ENCODE results near the gene TAF11L2. TPM values are rescaled to one million over a fixed set of nuclear protein-coding genes. Genes with fewer than 3 reads are reported as not detected.
"Not testable (repeated sequence)": the region's sequence is repeated elsewhere in the genome, so short reads cannot be mapped to it uniquely, and the experiment has no call there.

TAF11L2 gene
- polyA plus RNA-seq (2013, experiment 1 of 2): not detected
- not detected for polyA plus RNA-seq (2013, experiment 2 of 2)

DNA sequence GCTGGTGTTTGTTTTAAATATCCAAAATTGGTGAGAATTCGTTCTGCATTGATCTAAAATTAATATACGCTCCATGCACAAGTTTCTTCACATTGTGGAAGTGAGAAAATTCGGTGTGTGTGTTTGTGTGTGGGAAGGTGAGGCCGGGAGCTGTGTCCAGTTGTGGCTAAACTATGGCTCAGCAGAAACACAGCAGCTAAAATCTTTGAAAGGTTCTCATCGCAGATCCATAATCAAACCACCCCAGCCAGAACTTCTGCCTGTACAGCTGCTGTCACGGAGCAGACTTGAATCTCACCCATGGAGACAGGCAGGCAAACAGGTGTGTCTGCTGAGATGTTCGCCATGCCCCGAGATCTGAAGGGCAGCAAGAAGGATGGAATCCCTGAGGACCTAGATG is at the start of gene TAF11L2:
Gene TAF11L2 (plus strand): TSS at position 301 of the 400 bp plus-strand sequence.
- H3K4me1 ChIP-seq (ENCODE audit: control insufficient read depth, insufficient read depth, low read length, poor library complexity, severe bottlenecking); H3K27ac ChIP-seq (ENCODE audit: low read depth, low read length, severe bottlenecking); H3K9me3 ChIP-seq (ENCODE audit: control insufficient read depth, low read length); H3K4me3 ChIP-seq (ENCODE audit: extremely low read depth, insufficient read depth, low read length, poor library complexity, severe bottlenecking); H3K36me3 ChIP-seq (ENCODE audit: control insufficient read depth, insufficient read depth, low read length): not testable (repeated sequence)
- WGBS, 2 experiments (ENCODE audit: insufficient coverage in 2 of 2): 90 to 95% methylated on average over 4 to 5 of the region's 8 CpGs

DNA sequence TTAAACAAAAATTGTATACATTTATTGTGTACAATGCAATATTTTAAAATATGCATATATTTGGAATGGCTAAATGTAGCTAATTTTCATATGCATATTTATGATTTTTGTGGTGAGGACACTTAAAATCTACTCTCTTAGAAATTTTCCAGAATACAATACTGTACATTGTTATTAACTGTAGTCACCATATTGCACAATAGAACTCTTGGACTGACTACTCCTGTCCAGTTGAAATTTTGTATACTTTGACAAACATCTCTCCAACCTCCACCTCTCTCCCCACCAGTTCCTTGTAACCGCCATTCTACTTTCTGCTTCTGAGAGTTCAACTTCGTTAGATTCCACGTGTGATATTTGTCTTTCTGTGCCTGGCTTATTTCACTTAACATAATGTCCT is 49.2 kb upstream of the TAF11L2 start:
- H3K4me3 ChIP-seq (ENCODE audit: extremely low read depth, insufficient read depth, low read length, poor library complexity, severe bottlenecking): no peak overlapping the region
- no peak overlapping the region for H3K27ac ChIP-seq (ENCODE audit: low read depth, low read length, severe bottlenecking)
- 70 to 100% methylated on average over 1 to 2 of the region's 3 CpGs for WGBS, 2 experiments (ENCODE audit: insufficient coverage in 2 of 2)
- H3K36me3 ChIP-seq (ENCODE audit: control insufficient read depth, insufficient read depth, low read length): no peaks in the 10 kb centered on the region
- H3K9me3 ChIP-seq (ENCODE audit: control insufficient read depth, low read length): no peaks in the 10 kb centered on the region
- no peaks in the 10 kb centered on the region for H3K4me1 ChIP-seq (ENCODE audit: control insufficient read depth, insufficient read depth, low read length, poor library complexity, severe bottlenecking)

DNA sequence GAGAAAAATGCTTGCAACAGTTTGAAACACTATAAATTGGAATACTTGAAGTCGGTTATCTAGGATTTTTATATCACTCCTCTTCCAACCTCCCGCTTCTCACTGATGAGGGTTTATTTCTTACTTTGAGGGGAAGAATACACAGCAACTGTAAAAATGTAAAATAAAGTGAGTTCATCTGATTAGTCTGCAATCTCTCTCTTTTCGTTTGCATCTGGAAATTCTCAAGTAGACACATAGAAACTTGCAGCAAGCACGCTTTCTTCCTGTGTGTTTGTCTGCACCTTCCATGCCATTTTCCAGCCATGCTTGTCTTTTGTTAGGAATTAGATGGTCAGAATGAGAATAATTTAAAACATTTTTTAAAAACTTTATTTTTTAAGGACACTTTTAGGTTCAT is 45.1 kb upstream of the TAF11L2 start:
- Histone ChIP-seq H3K4me1 (ENCODE audit: control insufficient read depth, insufficient read depth, low read length, poor library complexity, severe bottlenecking) (no peaks in the 10 kb centered on the region), H3K9me3 (ENCODE audit: control insufficient read depth, low read length) (no peaks in the 10 kb centered on the region), H3K4me3 (ENCODE audit: extremely low read depth, insufficient read depth, low read length, poor library complexity, severe bottlenecking) (no peak overlapping the region), H3K27ac (ENCODE audit: low read depth, low read length, severe bottlenecking) (peak overlapping the region; percentile 75), H3K36me3 (ENCODE audit: control insufficient read depth, insufficient read depth, low read length) (no peaks in the 10 kb centered on the region)
- WGBS, 2 experiments (ENCODE audit: insufficient coverage in 2 of 2): no CpG with 5 or more reads among the region's 4 CpGs

DNA sequence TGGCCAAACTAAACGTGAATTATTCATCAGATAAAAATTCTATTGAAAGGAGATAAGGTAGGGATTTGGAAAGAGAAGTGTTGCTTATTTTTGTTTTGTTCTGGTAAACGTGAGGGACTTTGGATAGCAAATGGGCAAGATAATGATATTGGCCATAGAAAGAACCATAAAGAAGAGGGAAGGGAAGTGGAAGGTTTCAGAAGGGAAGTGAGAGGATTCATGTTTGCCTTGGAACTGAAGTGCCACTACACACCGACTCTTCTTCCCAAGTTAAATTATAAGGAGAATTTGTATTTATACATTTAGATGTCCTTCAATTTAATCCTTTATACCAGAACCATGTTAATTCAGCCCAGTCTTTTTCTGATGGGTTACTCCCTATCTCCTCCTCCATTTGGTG is 42.1 kb upstream of the TAF11L2 start:
- Histone ChIP-seq H3K9me3 (ENCODE audit: control insufficient read depth, low read length) (no peaks in the 10 kb centered on the region), H3K27ac (ENCODE audit: low read depth, low read length, severe bottlenecking) (no peak overlapping the region), H3K4me3 (ENCODE audit: extremely low read depth, insufficient read depth, low read length, poor library complexity, severe bottlenecking) (no peak overlapping the region), H3K4me1 (ENCODE audit: control insufficient read depth, insufficient read depth, low read length, poor library complexity, severe bottlenecking) (no peaks in the 10 kb centered on the region), H3K36me3 (ENCODE audit: control insufficient read depth, insufficient read depth, low read length) (no peaks in the 10 kb centered on the region)
- 93 to 100% methylated on average over 1 of the region's 3 CpGs for WGBS, 2 experiments (ENCODE audit: insufficient coverage in 2 of 2)

DNA sequence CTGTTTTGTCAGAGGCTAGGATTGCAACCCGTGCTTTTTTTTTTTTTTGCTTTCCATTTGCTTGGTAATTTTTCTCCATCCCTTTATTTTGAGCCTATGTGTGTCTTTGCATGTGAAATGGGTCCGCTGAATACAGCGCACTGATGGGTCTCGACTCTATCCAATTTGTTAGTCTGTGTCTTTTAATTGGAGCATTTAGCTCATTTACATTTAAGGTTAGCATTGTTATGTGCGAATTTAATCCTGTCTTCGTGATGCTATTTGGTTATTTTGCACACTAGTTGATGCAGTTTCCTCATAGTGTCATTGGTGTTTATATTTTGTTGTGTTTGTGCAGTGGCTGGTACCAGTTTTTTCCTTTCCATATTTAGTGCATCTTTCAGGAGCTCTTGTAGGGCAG is 36.2 kb upstream of the TAF11L2 start:
- Histone ChIP-seq H3K9me3 (ENCODE audit: control insufficient read depth, low read length) (no peaks in the 10 kb centered on the region), H3K27ac (ENCODE audit: low read depth, low read length, severe bottlenecking) (no peak overlapping the region), H3K36me3 (ENCODE audit: control insufficient read depth, insufficient read depth, low read length) (no peaks in the 10 kb centered on the region), H3K4me3 (ENCODE audit: extremely low read depth, insufficient read depth, low read length, poor library complexity, severe bottlenecking) (no peak overlapping the region), H3K4me1 (ENCODE audit: control insufficient read depth, insufficient read depth, low read length, poor library complexity, severe bottlenecking) (no peaks in the 10 kb centered on the region)
- 89% methylated on average over 5 of the region's 6 CpGs; no CpG with 5 or more reads in 1 of the 2 experiments for WGBS, 2 experiments (ENCODE audit: insufficient coverage in 2 of 2)

DNA sequence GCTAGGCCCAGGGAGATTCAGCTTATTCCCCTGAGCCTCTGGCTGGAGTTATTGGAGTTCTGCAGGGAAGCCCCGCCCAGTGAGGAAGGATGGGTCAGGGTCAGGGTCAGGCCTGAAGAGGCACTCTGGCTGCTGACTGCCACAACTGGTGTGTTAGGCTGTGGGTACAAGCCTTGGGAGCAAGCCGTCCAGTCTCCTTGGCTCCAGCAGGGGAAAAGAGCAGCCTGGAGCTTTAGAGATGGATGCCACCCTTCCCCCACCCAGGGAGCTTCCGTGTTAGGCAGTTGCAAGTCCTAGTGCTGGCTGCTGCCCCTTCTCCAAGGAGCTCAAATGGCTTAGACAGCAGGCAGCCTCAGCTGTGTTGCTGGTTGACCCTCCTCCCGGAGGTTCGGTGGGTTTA is 34.4 kb upstream of the TAF11L2 start:
- no peaks in the 10 kb centered on the region for H3K36me3 ChIP-seq (ENCODE audit: control insufficient read depth, insufficient read depth, low read length)
- H3K9me3 ChIP-seq (ENCODE audit: control insufficient read depth, low read length): no peaks in the 10 kb centered on the region
- no peaks in the 10 kb centered on the region for H3K4me1 ChIP-seq (ENCODE audit: control insufficient read depth, insufficient read depth, low read length, poor library complexity, severe bottlenecking)
- H3K4me3 ChIP-seq (ENCODE audit: extremely low read depth, insufficient read depth, low read length, poor library complexity, severe bottlenecking): no peak overlapping the region
- 75 to 94% methylated on average over 3 to 5 of the region's 5 CpGs for WGBS, 2 experiments (ENCODE audit: insufficient coverage in 2 of 2)
- no peak overlapping the region for H3K27ac ChIP-seq (ENCODE audit: low read depth, low read length, severe bottlenecking)

DNA sequence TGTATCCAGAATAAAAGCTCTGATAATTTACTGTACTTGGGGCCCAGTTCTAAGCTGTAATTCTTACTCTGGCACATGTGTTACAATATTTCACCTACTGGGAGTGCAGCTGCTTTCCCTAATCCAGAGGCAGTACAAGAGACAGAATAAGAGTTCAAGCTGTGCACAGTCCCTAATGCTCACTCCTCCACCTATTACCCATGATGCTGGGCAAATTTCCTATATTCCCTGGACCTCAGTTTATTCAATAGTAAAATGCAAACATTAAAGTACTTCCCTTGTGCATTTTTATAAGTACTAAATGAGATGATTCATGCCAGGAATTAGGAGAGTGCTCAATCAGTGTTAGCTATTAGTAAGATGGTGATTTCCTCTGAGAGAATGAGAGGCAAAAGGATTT is 28.0 kb upstream of the TAF11L2 start:
- Histone ChIP-seq H3K36me3 (ENCODE audit: control insufficient read depth, insufficient read depth, low read length) (no peaks in the 10 kb centered on the region), H3K9me3 (ENCODE audit: control insufficient read depth, low read length) (no peaks in the 10 kb centered on the region), H3K27ac (ENCODE audit: low read depth, low read length, severe bottlenecking) (no peak overlapping the region), H3K4me1 (ENCODE audit: control insufficient read depth, insufficient read depth, low read length, poor library complexity, severe bottlenecking) (no peaks in the 10 kb centered on the region), H3K4me3 (ENCODE audit: extremely low read depth, insufficient read depth, low read length, poor library complexity, severe bottlenecking) (no peak overlapping the region)

DNA sequence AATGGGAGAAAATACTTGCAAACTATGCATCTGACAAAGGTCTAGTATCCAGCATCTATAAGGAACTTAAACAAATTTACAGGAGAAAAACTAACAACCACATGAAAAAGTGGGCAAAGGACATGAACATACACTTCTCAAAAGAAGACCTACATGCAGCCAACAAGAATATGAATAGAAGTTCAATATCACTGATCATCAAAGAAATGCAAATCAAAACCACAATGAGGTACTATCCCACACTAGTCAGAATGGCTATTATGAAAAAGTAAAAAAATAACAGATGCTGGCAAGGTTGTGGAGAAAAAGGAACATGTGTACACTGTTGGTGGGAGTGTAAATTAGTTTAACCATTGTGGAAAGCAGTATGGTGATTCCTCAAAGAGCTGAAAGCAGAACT is 23.0 kb upstream of the TAF11L2 start:
- H3K4me3 ChIP-seq (ENCODE audit: extremely low read depth, insufficient read depth, low read length, poor library complexity, severe bottlenecking); H3K9me3 ChIP-seq (ENCODE audit: control insufficient read depth, low read length); H3K4me1 ChIP-seq (ENCODE audit: control insufficient read depth, insufficient read depth, low read length, poor library complexity, severe bottlenecking); H3K36me3 ChIP-seq (ENCODE audit: control insufficient read depth, insufficient read depth, low read length); H3K27ac ChIP-seq (ENCODE audit: low read depth, low read length, severe bottlenecking): not testable (repeated sequence)

DNA sequence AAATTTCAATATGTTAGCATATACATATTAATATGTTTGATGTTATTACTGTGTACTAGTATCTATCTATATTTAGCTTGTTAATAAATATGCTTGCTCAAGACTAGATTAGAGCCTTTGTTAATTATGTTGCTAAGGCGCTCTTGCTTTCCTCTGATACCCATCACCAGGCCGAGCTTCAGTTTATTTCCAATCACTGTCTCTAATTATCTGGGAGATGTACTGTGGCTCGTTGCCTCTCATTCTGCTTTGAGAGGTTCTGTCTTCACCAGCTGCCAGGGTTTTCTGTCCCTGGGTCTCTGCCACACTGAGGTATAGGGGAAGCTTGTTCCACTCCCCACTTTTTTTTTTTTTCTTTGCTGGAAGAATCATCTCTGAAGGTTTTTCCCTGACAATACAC is 21.0 kb upstream of the TAF11L2 start:
- Histone ChIP-seq H3K4me3 (ENCODE audit: extremely low read depth, insufficient read depth, low read length, poor library complexity, severe bottlenecking) (no peak overlapping the region), H3K27ac (ENCODE audit: low read depth, low read length, severe bottlenecking) (no peak overlapping the region), H3K36me3 (ENCODE audit: control insufficient read depth, insufficient read depth, low read length) (no peaks in the 10 kb centered on the region), H3K9me3 (ENCODE audit: control insufficient read depth, low read length) (no peaks in the 10 kb centered on the region), H3K4me1 (ENCODE audit: control insufficient read depth, insufficient read depth, low read length, poor library complexity, severe bottlenecking) (no peaks in the 10 kb centered on the region)
- 93 to 100% methylated on average over 2 to 3 of the region's 3 CpGs for WGBS, 2 experiments (ENCODE audit: insufficient coverage in 2 of 2)

DNA sequence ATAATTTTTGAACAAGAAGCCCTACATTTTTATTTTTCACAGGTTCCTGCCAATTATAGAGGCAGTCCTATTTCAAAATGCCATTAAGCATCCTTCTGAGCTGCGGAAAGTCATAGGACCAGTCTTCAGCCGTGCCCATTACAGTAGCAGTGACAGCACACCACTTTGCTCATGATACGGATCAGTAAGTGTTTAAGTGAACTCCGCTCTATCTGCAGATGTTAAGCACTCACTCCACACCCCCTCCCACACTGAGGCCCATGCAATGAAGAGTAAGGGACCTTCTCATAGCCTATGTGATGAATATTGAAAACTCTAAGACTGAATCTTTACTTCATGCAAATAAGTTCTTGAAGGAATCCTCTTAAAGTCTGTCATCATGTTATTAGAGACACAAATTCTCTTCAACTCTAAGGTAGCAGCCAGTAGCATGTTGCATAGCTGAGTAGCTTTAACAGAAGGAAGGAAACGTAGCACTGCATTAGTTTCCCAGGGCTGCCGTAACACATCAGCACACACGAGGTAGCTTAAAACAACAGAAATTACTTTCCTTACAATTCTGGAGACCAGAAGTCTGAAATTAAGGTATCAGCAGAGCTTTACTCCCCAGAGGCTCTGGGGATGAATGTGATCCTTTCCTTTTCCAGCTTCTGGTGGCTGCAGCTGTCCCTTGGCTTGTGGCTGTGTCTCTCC is 20.3 kb upstream of the TAF11L2 start:
- no peaks in the 10 kb centered on the region for H3K36me3 ChIP-seq (ENCODE audit: control insufficient read depth, insufficient read depth, low read length)
- H3K27ac ChIP-seq (ENCODE audit: low read depth, low read length, severe bottlenecking): no peak overlapping the region
- no peaks in the 10 kb centered on the region for H3K4me1 ChIP-seq (ENCODE audit: control insufficient read depth, insufficient read depth, low read length, poor library complexity, severe bottlenecking)
- 85 to 98% methylated on average over 4 to 6 of the region's 7 CpGs for WGBS, 2 experiments (ENCODE audit: insufficient coverage in 2 of 2)
- no peaks in the 10 kb centered on the region for H3K9me3 ChIP-seq (ENCODE audit: control insufficient read depth, low read length)
- H3K4me3 ChIP-seq (ENCODE audit: extremely low read depth, insufficient read depth, low read length, poor library complexity, severe bottlenecking): no peak overlapping the region

DNA sequence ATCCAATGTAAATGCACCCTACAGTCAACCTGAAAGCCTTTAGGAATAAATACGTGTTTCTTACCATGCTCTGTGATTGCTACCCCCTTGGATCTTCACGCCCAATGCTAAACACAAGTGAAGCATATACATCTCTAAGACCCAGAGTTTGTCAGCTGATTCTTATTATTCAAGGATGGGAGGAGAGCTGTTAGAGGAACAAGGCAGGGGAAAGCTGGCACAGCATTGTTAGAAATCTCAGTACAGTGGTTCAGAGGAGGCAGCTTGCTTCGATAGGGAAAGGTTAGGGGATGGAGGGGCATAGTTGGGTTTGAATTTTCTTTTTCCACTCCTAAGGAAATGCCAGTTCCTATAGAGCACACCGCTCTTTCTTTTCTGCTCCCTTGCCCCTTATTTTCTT is 16.7 kb upstream of the TAF11L2 start:
- no peaks in the 10 kb centered on the region for H3K9me3 ChIP-seq (ENCODE audit: control insufficient read depth, low read length)
- no peaks in the 10 kb centered on the region for H3K36me3 ChIP-seq (ENCODE audit: control insufficient read depth, insufficient read depth, low read length)
- 66% methylated on average over 2 of the region's 4 CpGs; no CpG with 5 or more reads in 1 of the 2 experiments for WGBS, 2 experiments (ENCODE audit: insufficient coverage in 2 of 2)
- no peak overlapping the region for H3K4me3 ChIP-seq (ENCODE audit: extremely low read depth, insufficient read depth, low read length, poor library complexity, severe bottlenecking)
- no peaks in the 10 kb centered on the region for H3K4me1 ChIP-seq (ENCODE audit: control insufficient read depth, insufficient read depth, low read length, poor library complexity, severe bottlenecking)
- H3K27ac ChIP-seq (ENCODE audit: low read depth, low read length, severe bottlenecking): no peak overlapping the region
